AG10803 (cell line): ENCODE data around the gene KRT12.

ENCODE experiments used
- DNase-seq: peaks from one replicate; pipeline ENCODE4 v3.0.0; 2010; ENCODE audit warnings: low read depth
- H3K4me3 ChIP-seq: 2 replicates; pipeline ENCODE4 v1.5.1; 2011; ENCODE audit warnings: mild to moderate bottlenecking, low read length, control low read depth
- CTCF ChIP-seq: conservative IDR thresholded peaks from 2 replicates; pipeline ENCODE4 v1.5.1; 2011; ENCODE audit warnings: mild to moderate bottlenecking, low read length, control low read depth, inconsistent platforms

Gene KRT12

GRCh38 chr17:40830085-40830776 lies 36.8 kb downstream of the KRT12 start:
- H3K4me3 ChIP-seq = no peak overlapping the region
- TF ChIP-seq CTCF = no peak
- DNase-seq = no peak

GRCh38 chr17:40828454-40829044 lies 38.5 kb downstream of the KRT12 start:
- DNase-seq = no peak
- no peak for TF ChIP-seq CTCF
- no peak overlapping the region for H3K4me3 ChIP-seq

GRCh38 chr17:40827746-40828453 lies 39.1 kb downstream of the KRT12 start:
- H3K4me3 ChIP-seq = no peak overlapping the region
- no peak for DNase-seq

GRCh38 chr17:40825599-40825998 lies 41.4 kb downstream of the KRT12 start:
- H3K4me3 ChIP-seq = no peak overlapping the region
- DNase-seq = no peak
- TF ChIP-seq CTCF = no peak

More at GRCh38 chr17:40827746-40828453, 39.1 kb downstream of the KRT12 start:
- TF ChIP-seq CTCF = no peak

GRCh38 chr17:40824015-40824832 lies 42.8 kb downstream of the KRT12 start:
- no peak for DNase-seq
- H3K4me3 ChIP-seq = no peak overlapping the region
- no peak for TF ChIP-seq CTCF

GRCh38 chr17:40822132-40822812 lies 44.8 kb downstream of the KRT12 start, which contains the start of gene KRT10:
Gene KRT10 (minus strand): TSS chr17:40822614. CDS start chr17:40822585, 29 bp downstream.
- no peak for DNase-seq
- no peak for TF ChIP-seq CTCF
- no peak within 1 kb of the TSS for H3K4me3 ChIP-seq
